ENCODE data around the gene ARNT2.

DNA sequence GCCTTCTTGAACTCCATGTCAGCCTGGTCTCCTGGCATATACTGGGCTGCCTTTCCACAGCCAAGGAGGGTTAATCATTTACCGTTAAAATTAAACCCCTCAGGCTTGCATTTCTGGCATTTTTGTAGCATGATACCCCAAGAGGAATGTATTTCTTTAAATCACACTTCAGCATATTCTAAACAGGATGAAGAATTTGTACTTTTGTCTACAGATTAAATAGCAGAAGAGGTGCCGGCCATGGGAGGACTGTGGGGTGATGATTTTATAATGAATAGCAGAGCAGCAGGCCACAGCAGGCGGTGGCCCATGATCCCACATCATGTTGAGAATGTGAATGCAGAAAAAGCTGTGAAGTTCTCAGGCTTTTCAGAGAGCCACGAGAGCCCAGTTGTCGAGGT lies 90.2 kb downstream of the ARNT2 start:
- TF ChIP-seq, protein P1, sequence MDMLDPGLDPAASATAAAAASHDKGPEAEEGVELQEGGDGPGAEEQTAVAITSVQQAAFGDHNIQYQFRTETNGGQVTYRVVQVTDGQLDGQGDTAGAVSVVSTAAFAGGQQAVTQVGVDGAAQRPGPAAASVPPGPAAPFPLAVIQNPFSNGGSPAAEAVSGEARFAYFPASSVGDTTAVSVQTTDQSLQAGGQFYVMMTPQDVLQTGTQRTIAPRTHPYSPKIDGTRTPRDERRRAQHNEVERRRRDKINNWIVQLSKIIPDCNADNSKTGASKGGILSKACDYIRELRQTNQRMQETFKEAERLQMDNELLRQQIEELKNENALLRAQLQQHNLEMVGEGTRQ (IDR thresholded peaks at IDR 0.05; ENCODE audit: borderline replicate concordance, low read depth, low read length), result no peak
- no peak for TF ChIP-seq RCOR1 (IDR thresholded peaks at IDR 0.05; ENCODE audit: low read length)
- TF ChIP-seq, protein P2, sequence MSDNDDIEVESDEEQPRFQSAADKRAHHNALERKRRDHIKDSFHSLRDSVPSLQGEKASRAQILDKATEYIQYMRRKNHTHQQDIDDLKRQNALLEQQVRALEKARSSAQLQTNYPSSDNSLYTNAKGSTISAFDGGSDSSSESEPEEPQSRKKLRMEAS (IDR thresholded peaks at IDR 0.05; ENCODE audit: low read depth), result no peak
- no peak for TF ChIP-seq RAD21 (IDR thresholded peaks at IDR 0.05; ENCODE audit: low read length)
- TF ChIP-seq, protein P3, sequence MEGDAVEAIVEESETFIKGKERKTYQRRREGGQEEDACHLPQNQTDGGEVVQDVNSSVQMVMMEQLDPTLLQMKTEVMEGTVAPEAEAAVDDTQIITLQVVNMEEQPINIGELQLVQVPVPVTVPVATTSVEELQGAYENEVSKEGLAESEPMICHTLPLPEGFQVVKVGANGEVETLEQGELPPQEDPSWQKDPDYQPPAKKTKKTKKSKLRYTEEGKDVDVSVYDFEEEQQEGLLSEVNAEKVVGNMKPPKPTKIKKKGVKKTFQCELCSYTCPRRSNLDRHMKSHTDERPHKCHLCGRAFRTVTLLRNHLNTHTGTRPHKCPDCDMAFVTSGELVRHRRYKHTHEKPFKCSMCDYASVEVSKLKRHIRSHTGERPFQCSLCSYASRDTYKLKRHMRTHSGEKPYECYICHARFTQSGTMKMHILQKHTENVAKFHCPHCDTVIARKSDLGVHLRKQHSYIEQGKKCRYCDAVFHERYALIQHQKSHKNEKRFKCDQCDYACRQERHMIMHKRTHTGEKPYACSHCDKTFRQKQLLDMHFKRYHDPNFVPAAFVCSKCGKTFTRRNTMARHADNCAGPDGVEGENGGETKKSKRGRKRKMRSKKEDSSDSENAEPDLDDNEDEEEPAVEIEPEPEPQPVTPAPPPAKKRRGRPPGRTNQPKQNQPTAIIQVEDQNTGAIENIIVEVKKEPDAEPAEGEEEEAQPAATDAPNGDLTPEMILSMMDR (IDR thresholded peaks at IDR 0.05), result no peak
- TF ChIP-seq TAF1 (IDR thresholded peaks at IDR 0.05; ENCODE audit: borderline replicate concordance, low read depth, low read length), result no peak
- TF ChIP-seq POLR2AphosphoS5 (IDR thresholded peaks at IDR 0.05; ENCODE audit: low read depth, low read length), result no peak
- peak; percentile 47 for TF ChIP-seq TCF12 (IDR thresholded peaks at IDR 0.05)
- TF ChIP-seq NRF1 (IDR thresholded peaks at IDR 0.05; ENCODE audit: low read depth, low read length), result no peak
- no peak for TF ChIP-seq YY1 (IDR thresholded peaks at IDR 0.05; ENCODE audit: low read depth)
- no peak for TF ChIP-seq RFX5 (IDR thresholded peaks at IDR 0.05; ENCODE audit: low read length)
- peak in 1 of 2 experiments; percentile 68; a peak in 2 of 4 replicates for TF ChIP-seq EP300 (IDR thresholded peaks at IDR 0.05; ENCODE audit: borderline replicate concordance in 1 of 2, low read depth in 1 of 2, low read length in 1 of 2)
- TF ChIP-seq SMC3 (IDR thresholded peaks at IDR 0.05; ENCODE audit: low read depth, low read length), result no peak
- TF ChIP-seq FOXJ3 (CRISPR knock-in tag; IDR thresholded peaks at IDR 0.05), result no peak
